ENCODE data around the gene MED12L. TPM values are rescaled to one million over a fixed set of nuclear protein-coding genes. Genes with fewer than 3 reads are reported as not detected.

MED12L gene
- total and polyA plus RNA-seq, 10 of the 15 experiments (the other 5 are each of a cell fraction or from before 2014, with no cell fraction given), result 0.01 to 0.06 (median 0.03) TPM; not detected in 2

GRCh38 chr3:151410891-151411559, 325.6 kb downstream of the MED12L start:
- no peaks in the 10 kb centered on the region for H3K36me3 ChIP-seq (ENCODE audit: control insufficient read depth in 2 of 2, insufficient read depth in 2 of 2, low read length in 1 of 2)
- H3K27ac ChIP-seq (ENCODE audit: control insufficient read depth, insufficient read depth), result no peak overlapping the region
- FAIRE-seq (no peak), DNase-seq (ENCODE audit: low read depth, low spot score) (no peak), ATAC-seq (no peak)
- SMC1A ChIA-PET (ENCODE audit: uncharacterized antibody, unreplicated experiment), result interaction anchor here (1.0 kb wide), 1 partner anchor 31 kb away, joined by 3 read pairs; no protein-coding TSS in a partner anchor
- H3K4me1 ChIP-seq (ENCODE audit: control insufficient read depth, insufficient read depth, low read length), result no peaks in the 10 kb centered on the region
- H3K9me3 ChIP-seq (replicated peaks; ENCODE audit: control insufficient read depth, insufficient read depth, low read length), result no peaks in the 10 kb centered on the region; the same call in 2 of the 3 replicates
- intact Hi-C loops (cut with micrococcal nuclease; ENCODE audit: unreplicated experiment) (no loop called here), in situ Hi-C loops (cut with MboI) (no loop called here)
- no peaks in the 10 kb centered on the region; a peak in 2 of 4 replicates for H3K27me3 ChIP-seq (replicated peaks in 1 of 2; ENCODE audit: control insufficient read depth in 2 of 2, insufficient read depth in 2 of 2, low read length in 1 of 2)
- 34% methylated on average over 9 of the region's 9 CpGs for WGBS (ENCODE audit: insufficient coverage, insufficient replicate concordance, low lambda C conversion rate, missing lambda C conversion rate)
- H3K4me3 ChIP-seq, result no peak overlapping the region
- H3K9ac ChIP-seq (ENCODE audit: control insufficient read depth, insufficient read depth, low read length), result no peak overlapping the region
- RAD21 ChIA-PET (ENCODE audit: unreplicated experiment), result no interaction called here
- no TSS peak for BruUV-seq (replicated peaks)
- no peaks in the 10 kb centered on the region for H4K20me1 ChIP-seq (ENCODE audit: control insufficient read depth, insufficient read depth)
- CTCF ChIA-PET, result interaction anchor here (0.9 to 1.2 kb wide), 2 partner anchors 29 to 119 kb away, joined by 3 read pairs; no protein-coding TSS in a partner anchor
- TF ChIP-seq IKZF1 (conservative IDR thresholded peaks at IDR 0.05) (no peak), SP1 (IDR thresholded peaks at IDR 0.05; ENCODE audit: low read depth, low read length) (no peak), EED (IDR thresholded peaks at IDR 0.05; ENCODE audit: low read depth) (no peak), NRF1 (conservative IDR thresholded peaks at IDR 0.05; ENCODE audit: low read depth, low read length) (no peak), HDAC6 (IDR thresholded peaks at IDR 0.05; ENCODE audit: unreplicated experiment) (no peak), HSF1 (IDR thresholded peaks at IDR 0.05; ENCODE audit: low read depth, low read length) (no peak), CBFB (IDR thresholded peaks at IDR 0.05; ENCODE audit: low read depth) (no peak), CBX5 (IDR thresholded peaks at IDR 0.05; ENCODE audit: low read depth) (no peak), BCL11A (IDR thresholded peaks at IDR 0.05; ENCODE audit: low read depth, low read length) (no peak), ZNF274 (IDR thresholded peaks at IDR 0.05; ENCODE audit: insufficient read depth, insufficient read length) (no peak), CEBPB (IDR thresholded peaks at IDR 0.05; ENCODE audit: borderline replicate concordance in 1 of 2, low read depth in 2 of 2, low read length in 2 of 2) (no peak), ZSCAN29 (IDR thresholded peaks at IDR 0.05) (no peak)
- no peak overlapping the region for H2AFZ ChIP-seq (ENCODE audit: control insufficient read depth, low read depth, low read length)
- no peaks in the 10 kb centered on the region for H3K79me2 ChIP-seq (ENCODE audit: control insufficient read depth, insufficient read depth, low read length)
- H3K4me2 ChIP-seq (ENCODE audit: control insufficient read depth, insufficient read depth), result no peak overlapping the region
- POLR2A ChIA-PET, result no interaction called here

Data from GM12878 (cell line).